Esophagus (tissue), 2 donors: Measurements from ENCODE around the gene ROBO3. TPM values are rescaled to one million over a fixed set of nuclear protein-coding genes. Genes with fewer than 3 reads are reported as not detected.

Experiments used
- H3K27ac ChIP-seq, 2 donors: one replicate each; pipeline ENCODE4 v1.5.1; 2013; ENCODE audit warnings: low read depth in 2 of 2, mild to moderate bottlenecking in 2 of 2, inconsistent platforms in 1 of 2, low read length in 1 of 2, moderate library complexity in 1 of 2
- H3K27me3 ChIP-seq, 2 donors: one replicate each; pipeline ENCODE4 v1.6.1; 2013; ENCODE audit warnings: low read length in 2 of 2, control low read depth in 1 of 2, mild to moderate bottlenecking in 1 of 2; ENCODE audit not compliant: insufficient read depth in 2 of 2, control insufficient read depth in 1 of 2
- H3K36me3 ChIP-seq, 2 donors: one replicate each; pipeline ENCODE4 v1.6.1; 2013; ENCODE audit warnings: low read length in 1 of 2; ENCODE audit not compliant: control insufficient read depth in 2 of 2, insufficient read depth in 2 of 2
- H3K4me1 ChIP-seq, 2 donors: one replicate each; pipeline ENCODE4 v1.6.1; 2013; ENCODE audit warnings: low read length in 1 of 2; ENCODE audit not compliant: control insufficient read depth in 2 of 2, insufficient read depth in 2 of 2
- H3K4me3 ChIP-seq, 2 donors: one replicate each; pipeline ENCODE4 v1.5.1; 2013; ENCODE audit warnings: low read length in 2 of 2, mild to moderate bottlenecking in 2 of 2, low read depth in 1 of 2, moderate library complexity in 1 of 2
- H3K9me3 ChIP-seq, 2 donors: one replicate each; pipeline ENCODE4 v1.6.1; 2013; ENCODE audit warnings: mild to moderate bottlenecking in 2 of 2, low read depth in 1 of 2, low read length in 1 of 2, moderate library complexity in 1 of 2; ENCODE audit not compliant: control insufficient read depth in 2 of 2, insufficient read depth in 1 of 2
- WGBS, 2 donors: extraction: QIAGEN DNeasy Blood & Tissue Kit; methylation state at CpG; one replicate each; pipeline ENCODE4 v1.1.7; 2013; 5-methylcytosine and 5-hydroxymethylcytosine counted together
- polyA plus RNA-seq, 2 donors: library from polyadenylated mRNA; stranded (reverse); fragments of 200-250 nt; gene quantifications; one replicate each; pipeline ENCODE4 v1.2.3, GENCODE V29; 2013
- donor health status: healthy with polysubstance abuse.
- donor health status: Bipolar disorder and iron deficiency.

Gene ROBO3
- polyA plus RNA-seq, 2 donors = 8.6 to 20.6 TPM

DNA sequence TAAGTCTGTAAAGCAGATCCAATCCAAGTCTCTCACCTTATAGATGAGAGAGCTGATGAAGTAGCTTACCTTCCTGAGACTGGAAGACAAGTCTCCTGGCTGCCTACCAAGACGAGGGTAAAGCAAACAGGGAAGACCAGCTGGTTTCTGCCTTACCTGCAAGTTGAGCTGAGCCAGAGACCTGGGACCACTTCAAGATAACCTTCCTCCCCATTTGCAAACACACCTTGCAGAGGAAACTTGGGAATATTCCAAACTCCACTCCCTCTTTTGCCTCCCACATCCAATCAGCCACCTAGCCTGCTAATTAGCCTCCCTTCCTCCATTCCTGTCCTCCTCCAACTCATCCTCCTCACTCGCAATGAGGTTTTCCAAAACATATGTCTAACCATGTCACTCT lies 23.4 kb upstream of the ROBO3 start:
- WGBS, 2 donors = 42 to 51% methylated on average over 2 of the region's 2 CpGs
- Histone ChIP-seq H3K4me1 (peaks cover 12 to 15% of the 10 kb centered on the region in 2 donors), H3K4me3 (no peak overlapping the region), H3K27ac (no peak overlapping the region), H3K36me3 (no peaks in the 10 kb centered on the region), H3K27me3 (peaks cover 0 to 31% of the 10 kb centered on the region in 2 donors), H3K9me3 (peaks cover 0 to 2% of the 10 kb centered on the region in 2 donors)

DNA sequence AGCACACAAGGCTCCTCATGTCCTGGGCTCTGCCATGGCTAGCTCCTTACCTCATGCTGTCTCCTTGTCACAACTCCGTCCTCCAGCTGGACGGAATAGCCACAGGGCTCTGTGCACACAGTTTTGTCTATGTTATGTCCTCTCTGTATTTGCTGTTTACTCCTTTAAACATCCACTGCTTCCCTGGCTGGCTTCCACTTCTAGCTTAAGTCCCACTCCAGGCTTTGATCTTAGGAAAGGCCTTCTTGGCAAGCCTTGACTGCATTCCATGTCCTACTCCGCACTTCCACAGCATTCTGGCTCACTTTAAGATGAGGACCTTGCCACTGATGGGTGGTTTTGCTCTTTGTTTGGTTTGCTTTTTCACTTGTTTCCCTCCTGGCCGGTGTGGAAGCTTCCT lies 22.9 kb upstream of the ROBO3 start:
- 27 to 37% methylated on average over 4 of the region's 4 CpGs for WGBS, 2 donors
- Histone ChIP-seq H3K4me3 (no peak overlapping the region), H3K9me3 (peaks cover 0 to 2% of the 10 kb centered on the region in 2 donors), H3K27me3 (peaks cover 0 to 31% of the 10 kb centered on the region in 2 donors), H3K27ac (no peak overlapping the region), H3K4me1 (peaks cover 12 to 15% of the 10 kb centered on the region in 2 donors), H3K36me3 (no peaks in the 10 kb centered on the region)

DNA sequence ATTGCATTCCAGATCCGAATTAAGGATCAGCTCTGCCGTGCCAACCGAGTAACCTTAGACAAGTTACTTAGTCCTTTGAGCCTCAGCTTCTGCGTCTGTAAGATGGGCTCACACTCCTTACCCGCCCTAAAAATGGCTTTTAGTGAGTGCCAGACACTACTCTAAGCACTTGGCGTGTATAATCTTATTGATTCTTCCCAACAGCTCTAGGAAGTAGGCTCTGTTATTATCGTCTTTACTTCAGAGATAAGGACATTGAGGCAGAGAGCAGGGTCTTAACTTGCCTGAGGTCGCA lies 21.7 kb upstream of the ROBO3 start:
- H3K4me1 ChIP-seq = peaks cover 12 to 15% of the 10 kb centered on the region in 2 donors
- WGBS, 2 donors = 11 to 13% methylated on average over 8 of the region's 8 CpGs
- no peaks in the 10 kb centered on the region for H3K36me3 ChIP-seq
- no peak overlapping the region for H3K27ac ChIP-seq
- H3K27me3 ChIP-seq = peaks cover 0 to 36% of the 10 kb centered on the region in 2 donors
- H3K9me3 ChIP-seq = peaks cover 0 to 2% of the 10 kb centered on the region in 2 donors
- H3K4me3 ChIP-seq = no peak overlapping the region

DNA sequence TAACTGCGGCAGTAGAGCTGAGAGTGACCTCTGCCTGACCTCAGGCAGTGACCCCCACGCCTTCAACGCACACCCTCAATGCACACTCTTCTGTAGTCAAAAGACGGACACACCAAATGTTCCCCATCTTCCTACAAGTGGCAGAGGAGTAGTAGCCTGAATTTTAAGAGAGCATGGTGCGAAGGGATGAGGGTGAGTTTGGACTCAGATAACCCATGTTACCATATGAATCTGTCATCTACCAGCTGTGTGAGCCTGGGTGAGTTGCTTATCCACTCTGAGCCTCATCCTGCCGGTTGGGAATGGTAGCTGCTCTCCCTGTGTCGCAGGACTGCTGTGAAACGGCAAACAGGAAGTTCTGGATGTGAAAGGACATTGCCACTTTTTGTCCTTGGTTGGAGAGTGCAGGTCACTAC lies 20.6 kb upstream of the ROBO3 start:
- Histone ChIP-seq H3K4me1 (peaks cover 3 to 6% of the 10 kb centered on the region in 2 donors), H3K27me3 (peaks cover 0 to 27% of the 10 kb centered on the region in 2 donors), H3K27ac (no peak overlapping the region), H3K9me3 (peaks cover 0 to 2% of the 10 kb centered on the region in 2 donors), H3K36me3 (no peaks in the 10 kb centered on the region), H3K4me3 (no peak overlapping the region)
- 17 to 20% methylated on average over 8 of the region's 8 CpGs for WGBS, 2 donors

DNA sequence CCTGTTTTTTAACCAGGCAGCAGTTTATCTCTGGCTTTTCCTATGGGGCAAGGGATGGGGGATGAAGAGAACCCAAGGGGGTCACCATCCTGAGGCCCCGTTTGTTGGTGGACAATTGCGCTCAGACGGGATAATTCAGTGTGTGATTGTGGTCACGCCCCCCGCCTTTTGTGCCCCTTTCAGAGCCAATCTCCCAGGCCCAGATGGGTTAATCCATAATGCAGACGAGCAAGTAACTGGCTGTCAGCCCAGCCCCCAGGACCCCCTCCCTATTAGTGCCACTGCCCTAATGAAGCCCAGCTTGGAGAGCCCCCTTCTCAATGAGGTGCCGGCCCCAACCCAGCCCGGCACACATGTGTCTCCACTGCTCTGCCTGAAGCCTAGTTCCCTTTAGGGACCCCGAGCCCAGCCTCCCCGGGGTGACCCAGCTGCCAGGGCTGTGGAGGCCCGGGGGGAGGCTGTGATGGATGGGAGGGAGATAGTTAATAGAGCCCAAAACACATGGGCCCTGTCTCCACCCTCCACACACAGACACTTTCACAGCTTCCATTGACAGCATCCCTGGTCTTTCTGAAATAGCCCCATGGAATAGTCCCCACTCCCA lies 19.1 kb upstream of the ROBO3 start:
- H3K9me3 ChIP-seq = peaks cover 0 to 2% of the 10 kb centered on the region in 2 donors

DNA sequence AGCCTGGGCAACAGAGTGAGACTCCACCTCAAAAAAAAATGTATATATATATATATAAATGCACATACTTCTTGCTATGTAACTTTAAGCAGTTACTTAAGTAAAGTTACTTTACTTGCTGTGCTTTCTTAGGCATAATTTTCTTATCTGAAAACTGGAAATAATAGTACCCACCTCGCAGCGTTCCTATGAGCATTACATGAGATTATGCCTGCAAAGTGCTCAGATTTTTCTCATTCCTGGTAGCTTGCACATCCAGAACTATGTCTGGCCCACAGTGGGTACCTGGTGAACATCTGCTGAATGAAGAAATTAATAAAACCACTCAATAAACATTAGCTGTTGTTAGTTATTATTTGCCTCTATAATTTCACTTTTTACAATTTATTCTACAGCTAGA lies 6.1 kb upstream of the ROBO3 start:
- Histone ChIP-seq H3K4me3 (no peak overlapping the region), H3K9me3 (peaks cover 0 to 3% of the 10 kb centered on the region in 2 donors), H3K27me3 (peaks cover 0 to 16% of the 10 kb centered on the region in 2 donors), H3K36me3 (no peaks in the 10 kb centered on the region), H3K4me1 (peaks cover 0 to 4% of the 10 kb centered on the region in 2 donors), H3K27ac (no peak overlapping the region)
- WGBS, 2 donors = 87% methylated on average over 2 of the region's 2 CpGs

More for the DNA sequence above, 19.1 kb upstream of the ROBO3 start:
- 18 to 20% methylated on average over 11 of the region's 11 CpGs for WGBS, 2 donors
- Histone ChIP-seq H3K27ac (no peak overlapping the region), H3K36me3 (no peaks in the 10 kb centered on the region), H3K4me1 (peaks cover 0 to 2% of the 10 kb centered on the region in 2 donors), H3K4me3 (no peak overlapping the region), H3K27me3 (peaks cover 0 to 22% of the 10 kb centered on the region in 2 donors)

DNA sequence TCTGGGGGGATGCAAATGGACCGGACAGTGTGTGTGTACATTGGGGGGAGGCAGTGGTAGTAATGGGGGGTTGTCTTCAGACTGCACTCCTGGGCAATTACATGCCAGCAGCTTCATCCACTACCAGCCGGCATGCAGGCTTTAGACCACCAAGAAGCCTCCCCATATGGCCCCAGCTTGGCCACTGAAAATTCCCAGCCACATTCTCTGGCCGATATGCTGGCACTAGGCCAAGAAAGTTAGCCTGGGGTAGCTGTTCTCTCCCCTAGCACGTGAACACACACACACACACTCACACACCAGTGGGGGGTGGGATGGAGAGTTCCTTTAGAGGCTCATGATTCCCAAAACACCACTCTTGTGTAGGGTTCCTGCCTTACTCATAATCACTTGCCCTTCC lies 3.6 kb upstream of the ROBO3 start:
- no peaks in the 10 kb centered on the region for H3K36me3 ChIP-seq
- 39% methylated on average over 4 of the region's 4 CpGs for WGBS, 2 donors
- H3K4me1 ChIP-seq = peaks cover 4 to 8% of the 10 kb centered on the region in 2 donors
- H3K27me3 ChIP-seq = peaks cover 10 to 34% of the 10 kb centered on the region in 2 donors
- H3K4me3 ChIP-seq = no peak overlapping the region
- no peak overlapping the region for H3K27ac ChIP-seq
- peaks cover 0 to 4% of the 10 kb centered on the region in 2 donors for H3K9me3 ChIP-seq

DNA sequence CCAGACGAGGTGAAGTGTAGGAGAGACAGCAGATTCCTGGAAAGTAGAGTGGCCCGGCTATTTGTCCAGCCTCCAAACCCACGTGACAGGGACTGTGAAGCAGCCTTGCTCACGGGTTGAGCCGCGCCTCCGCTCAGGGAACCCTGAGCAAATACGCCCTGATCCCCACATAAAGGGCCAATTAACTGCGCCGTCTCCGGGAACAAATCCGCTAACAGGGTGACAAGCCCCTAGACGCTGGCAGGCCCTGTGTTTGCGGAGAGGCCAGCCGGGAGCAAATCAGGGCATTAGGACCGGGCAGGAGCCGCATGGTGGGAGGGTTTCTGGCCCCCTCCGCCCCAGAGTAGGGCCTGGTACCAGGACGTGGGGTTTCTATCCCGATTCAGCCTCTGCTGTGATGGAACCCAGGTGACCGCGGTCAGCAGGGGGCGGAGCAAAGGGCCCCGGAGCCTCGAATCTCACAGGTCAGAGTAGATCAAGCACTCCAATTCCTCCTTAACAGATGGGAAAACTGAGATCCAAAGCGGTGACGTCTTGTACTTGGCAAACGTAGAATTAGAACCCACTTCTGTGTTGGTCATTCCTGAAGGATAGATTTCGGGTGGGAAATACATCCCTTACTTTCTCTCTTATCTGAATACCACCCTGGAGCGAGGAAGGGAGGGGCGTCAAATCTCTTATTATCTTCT lies 2.0 kb upstream of the ROBO3 start:
- H3K36me3 ChIP-seq = no peaks in the 10 kb centered on the region
- peaks cover 0 to 6% of the 10 kb centered on the region in 2 donors for H3K9me3 ChIP-seq
- H3K4me1 ChIP-seq = peaks cover 4 to 8% of the 10 kb centered on the region in 2 donors
- H3K4me3 ChIP-seq = no peak overlapping the region
- 3 to 4% methylated on average over 31 of the region's 31 CpGs for WGBS, 2 donors
- H3K27ac ChIP-seq = no peak overlapping the region
- H3K27me3 ChIP-seq = peaks cover 10 to 41% of the 10 kb centered on the region in 2 donors

DNA sequence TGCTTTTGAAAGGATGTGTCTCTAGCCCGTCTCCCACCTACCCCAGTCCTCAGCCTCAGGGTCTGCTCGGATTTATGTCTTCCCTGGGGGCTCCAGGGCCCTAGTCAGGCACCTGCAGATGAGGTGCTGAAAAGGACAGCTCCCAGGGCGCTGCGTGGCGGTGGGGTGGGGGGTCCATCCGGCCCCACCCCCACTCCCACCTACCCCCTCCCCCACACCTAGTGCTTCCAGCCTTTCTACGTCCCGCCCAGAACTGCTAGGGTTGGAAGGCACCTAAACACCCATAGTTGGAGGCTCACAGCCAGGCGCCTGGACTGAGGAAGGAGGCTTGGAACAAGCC lies 1.4 kb upstream of the ROBO3 start:
- peaks cover 0 to 6% of the 10 kb centered on the region in 2 donors for H3K9me3 ChIP-seq

More for the DNA sequence above, 1.4 kb upstream of the ROBO3 start:
- 3 to 6% methylated on average over 9 of the region's 9 CpGs for WGBS, 2 donors
- Histone ChIP-seq H3K4me1 (peaks cover 6 to 8% of the 10 kb centered on the region in 2 donors), H3K4me3 (no peak overlapping the region), H3K36me3 (no peaks in the 10 kb centered on the region), H3K27me3 (peaks cover 10 to 46% of the 10 kb centered on the region in 2 donors), H3K27ac (no peak overlapping the region)
